Measurements from ENCODE around the gene NBAS.

NBAS gene

DNA sequence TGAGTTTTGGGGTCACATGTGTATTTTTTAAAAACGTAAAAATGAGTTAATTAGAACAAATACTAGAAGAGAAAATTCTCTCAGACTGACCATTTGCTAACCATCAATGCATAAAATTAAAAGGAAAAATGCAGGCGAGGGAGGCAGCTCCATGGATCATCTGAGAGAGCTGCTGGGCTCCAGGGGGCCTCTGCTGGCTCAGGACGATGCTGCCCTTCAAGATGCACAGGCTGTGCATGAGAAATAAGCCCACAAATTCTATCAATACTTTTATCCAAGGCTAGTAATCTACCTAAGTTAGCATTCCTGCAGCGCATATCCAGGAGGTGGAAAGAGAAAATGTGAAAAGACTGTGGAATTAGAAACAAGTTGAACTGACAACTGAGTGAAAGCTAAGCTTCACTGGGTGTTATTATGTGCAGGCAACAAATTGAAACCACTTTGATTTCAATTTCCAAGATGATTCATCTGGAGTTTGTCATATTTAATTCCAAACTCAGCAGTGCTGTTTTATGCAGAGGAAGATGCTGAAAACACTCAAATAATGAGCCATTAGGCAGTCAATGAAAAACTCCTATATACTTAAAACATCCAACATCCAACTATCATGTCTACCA is 261.1 kb downstream of the NBAS start:
- H3K4me3 ChIP-seq (ENCODE audit: low read depth, low read length) = no peak overlapping the region
- TF ChIP-seq CTCF (IDR thresholded peaks at IDR 0.05; ENCODE audit: low read depth, low read length, missing control alignments) = no peak
- in situ Hi-C loops (cut with HindIII; ENCODE audit: low sequenced_read_pairs) = no loop called here
- DNase-seq (ENCODE audit: low read depth) = no peak

- TF ChIP-seq CTCF (IDR thresholded peaks at IDR 0.05; ENCODE audit: low read depth, low read length, missing control alignments) = no peak
- no peak for DNase-seq (ENCODE audit: low read depth)
- H3K4me3 ChIP-seq (ENCODE audit: low read depth, low read length) = no peak overlapping the region
- in situ Hi-C loops (cut with HindIII; ENCODE audit: low sequenced_read_pairs) = no loop called here
These were observed 262.4 kb downstream of the NBAS start for GRCh38 chr2:15298770-15299169.

- no peak overlapping the region for H3K4me3 ChIP-seq (ENCODE audit: low read depth, low read length)
- no peak for TF ChIP-seq CTCF (IDR thresholded peaks at IDR 0.05; ENCODE audit: low read depth, low read length, missing control alignments)
- in situ Hi-C loops (cut with HindIII; ENCODE audit: low sequenced_read_pairs) = no loop called here
- DNase-seq (ENCODE audit: low read depth) = no peak
These were observed 267.7 kb downstream of the NBAS start for GRCh38 chr2:15293262-15293937.

DNA sequence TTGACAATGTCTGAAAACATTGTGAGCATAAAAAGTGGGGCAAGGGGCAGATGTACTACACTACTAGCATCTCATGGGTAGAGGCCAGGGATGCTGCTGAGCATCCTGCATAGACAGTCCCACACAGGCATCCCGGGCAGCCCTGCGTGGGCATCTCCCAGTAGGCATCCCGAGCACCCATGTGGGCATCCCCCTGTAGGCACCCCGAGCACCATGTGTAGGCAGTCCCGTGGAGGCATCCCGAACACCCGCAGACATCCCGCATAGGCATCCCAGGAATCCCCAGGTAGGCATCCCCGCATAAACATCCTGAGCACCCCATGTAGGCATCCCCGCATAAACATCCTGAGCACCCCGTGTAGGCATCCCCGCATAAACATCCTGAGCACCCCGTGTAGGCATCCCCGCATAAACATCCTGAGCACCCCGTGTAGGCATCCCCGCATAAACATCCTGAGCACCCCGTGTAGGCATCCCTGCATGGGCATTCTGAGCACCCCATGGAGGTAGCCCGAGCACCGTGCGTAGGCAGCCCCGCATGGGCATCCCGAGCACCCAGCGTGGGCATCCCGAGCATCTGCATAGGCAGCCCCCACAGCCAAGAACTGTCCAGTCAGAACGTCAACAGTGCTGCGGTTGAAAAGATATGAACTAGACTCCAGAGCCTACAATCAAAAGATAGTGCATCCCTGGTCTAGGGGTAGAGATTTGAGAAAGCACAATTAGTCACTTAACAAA is 273.5 kb downstream of the NBAS start:
- in situ Hi-C loops (cut with HindIII; ENCODE audit: low sequenced_read_pairs) = no loop called here
- no peak for TF ChIP-seq CTCF (IDR thresholded peaks at IDR 0.05; ENCODE audit: low read depth, low read length, missing control alignments)
- H3K4me3 ChIP-seq (ENCODE audit: low read depth, low read length) = no peak overlapping the region
- DNase-seq (ENCODE audit: low read depth) = no peak

DNA sequence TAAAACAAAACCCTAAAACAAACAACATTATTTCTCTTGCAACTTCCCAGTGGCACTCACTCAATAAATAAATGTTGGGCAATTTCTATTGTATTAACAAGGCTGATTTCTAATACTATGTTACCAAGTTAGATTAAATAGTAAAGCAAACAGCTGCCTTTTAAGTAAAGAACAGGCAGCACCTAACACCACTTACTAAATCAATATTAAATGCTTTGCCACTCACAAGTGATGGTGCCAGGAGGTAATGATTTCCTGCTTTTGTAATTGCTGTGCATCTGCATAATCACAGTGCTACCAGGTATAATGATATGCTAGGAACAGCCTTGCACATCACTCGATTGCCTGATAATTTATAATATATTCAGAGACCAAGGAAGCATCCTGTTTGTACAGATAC is 276.5 kb downstream of the NBAS start:
- no peak for DNase-seq (ENCODE audit: low read depth)
- no peak overlapping the region for H3K4me3 ChIP-seq (ENCODE audit: low read depth, low read length)
- TF ChIP-seq CTCF (IDR thresholded peaks at IDR 0.05; ENCODE audit: low read depth, low read length, missing control alignments) = no peak
- in situ Hi-C loops (cut with HindIII; ENCODE audit: low sequenced_read_pairs) = no loop called here

GRCh38 chr2:15281681-15282080 is 279.5 kb downstream of the NBAS start:
- TF ChIP-seq CTCF (IDR thresholded peaks at IDR 0.05; ENCODE audit: low read depth, low read length, missing control alignments) = no peak
- no peak overlapping the region for H3K4me3 ChIP-seq (ENCODE audit: low read depth, low read length)
- in situ Hi-C loops (cut with HindIII; ENCODE audit: low sequenced_read_pairs) = no loop called here
- DNase-seq (ENCODE audit: low read depth) = no peak
